K562 (cell line): ENCODE results near the gene TMEM185B. TPM values are rescaled to one million over a fixed set of nuclear protein-coding genes. Genes with fewer than 3 reads are reported as not detected.

Source experiments
- ATAC-seq: fragments of 200-7000 bp; cut with Tn5 transposase; 3 replicates; pipeline ENCODE4 v1.9.1; 2020; ENCODE audit warnings: moderate library complexity
- BruUV-seq: library from RNA; stranded (reverse); fragments of 400-500 nt; replicated peaks from 2 replicates; lab custom pipeline; 2021; lab: Mats Ljungman, UMichigan
- CTCF ChIA-PET: fragments of 300-600 bp; formaldehyde crosslinking; extraction: SDS; loops from one replicate; lab custom pipeline; 2021; ENCODE audit warnings: low intra/inter-chr PET ratio; lab: Yijun Ruan, JAX
- POLR2A ChIA-PET: fragments of 300-600, 350-650 bp; sonication (Branson Sonifier 250); formaldehyde crosslinking; extraction: SDS; loops from one replicate; lab custom pipeline; 2021; ENCODE audit warnings: antibody characterized with exemption, inconsistent platforms; lab: Yijun Ruan, JAX
- DNase-seq, 4 experiments: peaks; one replicate each; pipeline versions ENCODE4 v3.0.0 to v3.0.0-alpha.2; 2011 to 2018; ENCODE audit warnings: low spot score in 3 of 4, mixed read lengths in 3 of 4; ENCODE audit errors: extremely low read depth in 1 of 4
- FAIRE-seq: peaks from 2 replicates; lab custom pipeline; 2011; peaks lifted over from hg19 to GRCh38; lab: Jason Lieb, UNC
- H2AFZ ChIP-seq: 2 replicates; pipeline ENCODE4 v1.6.0; 2011; ENCODE audit warnings: low read depth, low read length, control low read depth, inconsistent platforms
- H3K27ac ChIP-seq: fragments of 200-600 bp; 3 replicates; pipeline ENCODE4 v1.8.0; 2011; ENCODE audit warnings: low read depth, mild to moderate bottlenecking, control low read depth, inconsistent platforms, low read length, moderate library complexity, mixed read lengths; ENCODE audit errors: extremely low read depth
- H3K27me3 ChIP-seq, 2 experiments: fragments of 300-600 bp in 1 of 2; 2 replicates in 1 of 2; 3 replicates in 1 of 2; pipeline versions ENCODE4 v1.6.0 to v1.8.0; 2011; ENCODE audit warnings: inconsistent platforms in 2 of 2, low read length in 2 of 2, mild to moderate bottlenecking in 1 of 2, mixed read lengths in 1 of 2, moderate library complexity in 1 of 2; ENCODE audit not compliant: control insufficient read depth in 2 of 2, insufficient read depth in 2 of 2
- H3K36me3 ChIP-seq: fragments of 300-600 bp; 3 replicates; pipeline ENCODE4 v1.8.0; 2011; ENCODE audit warnings: mild to moderate bottlenecking, low read length, inconsistent platforms; ENCODE audit not compliant: control insufficient read depth, insufficient read depth
- H3K4me1 ChIP-seq, 2 experiments: fragments of 200-600 bp in 1 of 2; replicated peaks in 1 of 2; 2 replicates in 1 of 2; 3 replicates in 1 of 2; pipeline versions ENCODE4 v1.5.1 to v1.8.0; 2011; ENCODE audit warnings: inconsistent platforms in 2 of 2, low read length in 2 of 2, mild to moderate bottlenecking in 1 of 2, mixed read lengths in 1 of 2, moderate library complexity in 1 of 2; ENCODE audit not compliant: control insufficient read depth in 2 of 2, insufficient read depth in 2 of 2
- H3K4me2 ChIP-seq: 2 replicates; pipeline ENCODE4 v1.6.1; 2011; ENCODE audit warnings: low read length, control low read depth, inconsistent platforms, mixed read lengths; ENCODE audit not compliant: insufficient read depth
- H3K4me3 ChIP-seq: fragments of 200-600 bp; sonication (generic), shearing (Covaris generic); 2 replicates; pipeline ENCODE4 v1.5.1; 2016; ENCODE audit warnings: control low read depth, inconsistent platforms
- H3K79me2 ChIP-seq: fragments of 200-600 bp; 3 replicates; pipeline ENCODE4 v1.8.0; 2011; ENCODE audit warnings: low read length, inconsistent platforms; ENCODE audit not compliant: control insufficient read depth, insufficient read depth
- H3K9ac ChIP-seq, 2 experiments: 2 replicates each; pipeline versions ENCODE4 v1.6.0 to v1.6.1; 2011; ENCODE audit warnings: low read depth in 2 of 2, low read length in 2 of 2, control low read depth in 1 of 2, inconsistent platforms in 1 of 2, mild to moderate bottlenecking in 1 of 2, mixed read lengths in 1 of 2; ENCODE audit not compliant: insufficient read depth in 1 of 2
- H3K9me1 ChIP-seq: one replicate; pipeline ENCODE4 v1.6.0; 2011; ENCODE audit warnings: inconsistent platforms, mild to moderate bottlenecking, low read length, moderate library complexity; ENCODE audit not compliant: control insufficient read depth, insufficient read depth
- H3K9me3 ChIP-seq: replicated peaks from 2 replicates; pipeline ENCODE4 v1.5.1; 2011; ENCODE audit warnings: low read depth, low read length, inconsistent platforms; ENCODE audit not compliant: control insufficient read depth, insufficient read depth
- H4K20me1 ChIP-seq: replicated peaks from 2 replicates; pipeline ENCODE4 v1.6.1; 2011; ENCODE audit warnings: low read length, inconsistent platforms, mixed read lengths; ENCODE audit not compliant: control insufficient read depth, insufficient read depth
- ARID4B ChIP-seq: sonication (generic); formaldehyde crosslinking; IDR thresholded peaks from 2 replicates; pipeline ENCODE4 v1.8.0; 2022; ENCODE audit warnings: mild to moderate bottlenecking, missing genetic modification reagents
- E2F1 ChIP-seq: sonication (generic); formaldehyde crosslinking; IDR thresholded peaks from 2 replicates; pipeline ENCODE4 v1.8.1; 2023; ENCODE audit warnings: mild to moderate bottlenecking, missing genetic modification reagents, moderate library complexity
- MAX ChIP-seq: sonication (generic); formaldehyde crosslinking; IDR thresholded peaks from 2 replicates; pipeline ENCODE4 v1.9.0; 2022; ENCODE audit warnings: mild to moderate bottlenecking, missing genetic modification reagents
- MLX ChIP-seq, 2 experiments: fragments of 450-650 bp in 1 of 2; sonication (generic) in 1 of 2; formaldehyde crosslinking; conservative IDR thresholded peaks; 2 replicates each; pipeline versions ENCODE4 v1.4.0 to v1.8.1; 2020 to 2022; ENCODE audit warnings: mild to moderate bottlenecking in 1 of 2, missing genetic modification reagents in 1 of 2
- NONO ChIP-seq, 2 experiments: fragments of 200-400 bp in 1 of 2; fragments of 450-650 bp in 1 of 2; formaldehyde crosslinking in 1 of 2; IDR thresholded peaks; 2 replicates each; pipeline ENCODE4 v1.6.1; 2017; ENCODE audit warnings: low read depth in 2 of 2, mild to moderate bottlenecking in 2 of 2, moderate library complexity in 2 of 2, low read length in 1 of 2
- POLR2B ChIP-seq: fragments of 450-650 bp; IDR thresholded peaks from 2 replicates; pipeline ENCODE4 v1.6.1; 2018; ENCODE audit warnings: low read depth; ENCODE audit not compliant: partially characterized antibody
- TRIM24 ChIP-seq, 2 experiments: fragments of 450-650 bp; IDR thresholded peaks; 2 replicates each; pipeline ENCODE4 v1.6.1; 2016
- ZMIZ1 ChIP-seq, 2 experiments: fragments of 150-350 bp in 1 of 2; IDR thresholded peaks; 2 replicates each; pipeline ENCODE4 v1.6.1; 2012 to 2016; ENCODE audit warnings: low read depth in 2 of 2, low read length in 2 of 2, mild to moderate bottlenecking in 1 of 2, moderate library complexity in 1 of 2
- WGBS: fragments of 100-300 bp; shearing (Covaris generic); methylation state at CpG from one replicate; pipeline ENCODE4 v1.1.6; 2016; ENCODE audit warnings: low coverage, mixed read lengths; ENCODE audit not compliant: insufficient coverage; ENCODE audit errors: missing lambda C conversion rate; 5-methylcytosine and 5-hydroxymethylcytosine counted together
- in situ Hi-C: fragments of 300-500 bp; cut with MboI; formaldehyde crosslinking; loops from 4 replicates; pipeline ENCODE4 v1.15.0; 2018; ENCODE audit warnings: inconsistent platforms, mixed read lengths
- intact Hi-C: fragments of 100-400 bp; cut with micrococcal nuclease; formaldehyde crosslinking; loops from 2 replicates; pipeline ENCODE4 v1.14.2; 2022
- polyA plus RNA-seq, 8 experiments: library from polyadenylated mRNA; depleted of rRNA in 4 of 8; stranded (reverse) in 5 of 8; unstranded in 3 of 8; fragments of >200 nt; fragmentation: Nextera tagmentation in 2 of 8; fragmentation: Illumina TruSeq in 1 of 8; extraction: Ambion mirVana in 2 of 8; extraction: Trizol in 1 of 8; gene quantifications; 2 replicates each; pipeline versions ENCODE4 v1.2.1 to v1.2.3, GENCODE V29; 2011 to 2014; ENCODE audit warnings: inconsistent platforms in 1 of 8, missing spikeins in 1 of 8
- total RNA-seq, 7 experiments: library from RNA; depleted of rRNA in 6 of 7; stranded (reverse); fragments of >200 nt in 6 of 7; fragmentation: Illumina TruSeq in 2 of 7; extraction: Trizol in 2 of 7; gene quantifications; 2 replicates each; pipeline versions ENCODE4 v1.2.1 to v1.2.3, GENCODE V29; 2011 to 2021; ENCODE audit warnings: low replicate concordance in 1 of 7

TMEM185B gene
- total and polyA plus RNA-seq, 9 of the 15 experiments (the other 6 are each of a cell fraction or from before 2014, with no cell fraction given), result 2.9 to 28.2 (median 11.5) TPM

GRCh38 chr2:120204945-120205670 lies 18.1 kb downstream of the TMEM185B start:
- ChIA-PET POLR2A (interaction anchor here (1.9 kb wide), 1 partner anchor 10 kb away, joined by 6 read pairs; no protein-coding TSS in a partner anchor), CTCF (no interaction called here)
- Histone ChIP-seq H3K27me3 (peaks cover 3 to 23% of the 10 kb centered on the region in 2 experiments; a peak in 4 of 5 replicates), H3K4me2 (no peak overlapping the region), H3K9me1 (no peaks in the 10 kb centered on the region), H2AFZ (no peak overlapping the region), H3K9me3 (no peaks in the 10 kb centered on the region), H3K9ac (no peak overlapping the region), H3K79me2 (no peaks in the 10 kb centered on the region), H3K4me1 (peaks cover 0 to 9% of the 10 kb centered on the region in 2 experiments; a peak in 2 of 5 replicates), H3K4me3 (no peak overlapping the region), H3K27ac (no peak overlapping the region), H3K36me3 (no peaks in the 10 kb centered on the region), H4K20me1 (0 out of 2 replicates have a peak, but pooled peaks cover 5% of the 10 kb centered on the region)
- DNase-seq (no peak), FAIRE-seq (no peak), ATAC-seq (no peak)
- intact Hi-C loops (no loop called here), in situ Hi-C loops (no loop called here)
- 9% methylated on average over 10 of the region's 12 CpGs for WGBS
- no TSS peak for BruUV-seq
- TF ChIP-seq ARID4B (no peak), MLX (CRISPR knock-in tag; conservative IDR thresholded peaks at IDR 0.05) (no peak), TRIM24 (IDR thresholded peaks at IDR 0.05) (no peak), MAX (CRISPR knock-in tag) (no peak), NONO (IDR thresholded peaks at IDR 0.05; ENCODE audit: low read depth in 2 of 2, low read length in 1 of 2) (no peak), ZMIZ1 (IDR thresholded peaks at IDR 0.05; ENCODE audit: low read depth in 2 of 2, low read length in 2 of 2) (no peak), POLR2B (no peak), E2F1 (CRISPR knock-in tag) (no peak)
